WERI-Rb-1 (cell line): ENCODE results near the gene GEMIN5.
A peak's percentile ranks its signal among the peaks of the same experiment; 100 is the strongest.
"Not testable (repeated sequence)": the region's sequence is repeated elsewhere in the genome, so short reads cannot be mapped to it uniquely, and the experiment has no call there.

Source experiments
- DNase-seq: peaks from one replicate; pipeline ENCODE4 v3.0.0-alpha.2; 2020
- H3K27ac ChIP-seq: fragments of 250-450 bp; sonication (Bioruptor Pico); 2 replicates; pipeline ENCODE4 v1.5.1; 2020; ENCODE audit warnings: mild to moderate bottlenecking, moderate library complexity
- H3K27me3 ChIP-seq: fragments of 250-450 bp; sonication (Bioruptor Pico); 2 replicates; pipeline ENCODE4 v1.5.1; 2021; ENCODE audit warnings: mild to moderate bottlenecking, low read depth, moderate library complexity; ENCODE audit not compliant: insufficient read depth, severe bottlenecking
- H3K36me3 ChIP-seq: fragments of 250-450 bp; sonication (Bioruptor Pico); 2 replicates; pipeline ENCODE4 v1.5.1; 2020; ENCODE audit warnings: mild to moderate bottlenecking, moderate library complexity
- H3K4me3 ChIP-seq: 2 replicates; pipeline ENCODE4 v1.5.1; 2011; ENCODE audit warnings: low read depth, mild to moderate bottlenecking, control low read depth, low read length
- H3K9me3 ChIP-seq: fragments of 250-450 bp; sonication (Bioruptor Pico); 2 replicates; pipeline ENCODE4 v1.5.1; 2021; ENCODE audit warnings: mild to moderate bottlenecking, moderate library complexity; ENCODE audit not compliant: severe bottlenecking
- TF ChIP-seq, protein P1 (sequence below): IDR thresholded peaks from 2 replicates; pipeline ENCODE4 v1.5.1; 2011; ENCODE audit warnings: low read depth, mild to moderate bottlenecking, control low read depth, inconsistent platforms, low read length

Gene GEMIN5, protein sequence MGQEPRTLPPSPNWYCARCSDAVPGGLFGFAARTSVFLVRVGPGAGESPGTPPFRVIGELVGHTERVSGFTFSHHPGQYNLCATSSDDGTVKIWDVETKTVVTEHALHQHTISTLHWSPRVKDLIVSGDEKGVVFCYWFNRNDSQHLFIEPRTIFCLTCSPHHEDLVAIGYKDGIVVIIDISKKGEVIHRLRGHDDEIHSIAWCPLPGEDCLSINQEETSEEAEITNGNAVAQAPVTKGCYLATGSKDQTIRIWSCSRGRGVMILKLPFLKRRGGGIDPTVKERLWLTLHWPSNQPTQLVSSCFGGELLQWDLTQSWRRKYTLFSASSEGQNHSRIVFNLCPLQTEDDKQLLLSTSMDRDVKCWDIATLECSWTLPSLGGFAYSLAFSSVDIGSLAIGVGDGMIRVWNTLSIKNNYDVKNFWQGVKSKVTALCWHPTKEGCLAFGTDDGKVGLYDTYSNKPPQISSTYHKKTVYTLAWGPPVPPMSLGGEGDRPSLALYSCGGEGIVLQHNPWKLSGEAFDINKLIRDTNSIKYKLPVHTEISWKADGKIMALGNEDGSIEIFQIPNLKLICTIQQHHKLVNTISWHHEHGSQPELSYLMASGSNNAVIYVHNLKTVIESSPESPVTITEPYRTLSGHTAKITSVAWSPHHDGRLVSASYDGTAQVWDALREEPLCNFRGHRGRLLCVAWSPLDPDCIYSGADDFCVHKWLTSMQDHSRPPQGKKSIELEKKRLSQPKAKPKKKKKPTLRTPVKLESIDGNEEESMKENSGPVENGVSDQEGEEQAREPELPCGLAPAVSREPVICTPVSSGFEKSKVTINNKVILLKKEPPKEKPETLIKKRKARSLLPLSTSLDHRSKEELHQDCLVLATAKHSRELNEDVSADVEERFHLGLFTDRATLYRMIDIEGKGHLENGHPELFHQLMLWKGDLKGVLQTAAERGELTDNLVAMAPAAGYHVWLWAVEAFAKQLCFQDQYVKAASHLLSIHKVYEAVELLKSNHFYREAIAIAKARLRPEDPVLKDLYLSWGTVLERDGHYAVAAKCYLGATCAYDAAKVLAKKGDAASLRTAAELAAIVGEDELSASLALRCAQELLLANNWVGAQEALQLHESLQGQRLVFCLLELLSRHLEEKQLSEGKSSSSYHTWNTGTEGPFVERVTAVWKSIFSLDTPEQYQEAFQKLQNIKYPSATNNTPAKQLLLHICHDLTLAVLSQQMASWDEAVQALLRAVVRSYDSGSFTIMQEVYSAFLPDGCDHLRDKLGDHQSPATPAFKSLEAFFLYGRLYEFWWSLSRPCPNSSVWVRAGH (N-terminal part only)

DNA sequence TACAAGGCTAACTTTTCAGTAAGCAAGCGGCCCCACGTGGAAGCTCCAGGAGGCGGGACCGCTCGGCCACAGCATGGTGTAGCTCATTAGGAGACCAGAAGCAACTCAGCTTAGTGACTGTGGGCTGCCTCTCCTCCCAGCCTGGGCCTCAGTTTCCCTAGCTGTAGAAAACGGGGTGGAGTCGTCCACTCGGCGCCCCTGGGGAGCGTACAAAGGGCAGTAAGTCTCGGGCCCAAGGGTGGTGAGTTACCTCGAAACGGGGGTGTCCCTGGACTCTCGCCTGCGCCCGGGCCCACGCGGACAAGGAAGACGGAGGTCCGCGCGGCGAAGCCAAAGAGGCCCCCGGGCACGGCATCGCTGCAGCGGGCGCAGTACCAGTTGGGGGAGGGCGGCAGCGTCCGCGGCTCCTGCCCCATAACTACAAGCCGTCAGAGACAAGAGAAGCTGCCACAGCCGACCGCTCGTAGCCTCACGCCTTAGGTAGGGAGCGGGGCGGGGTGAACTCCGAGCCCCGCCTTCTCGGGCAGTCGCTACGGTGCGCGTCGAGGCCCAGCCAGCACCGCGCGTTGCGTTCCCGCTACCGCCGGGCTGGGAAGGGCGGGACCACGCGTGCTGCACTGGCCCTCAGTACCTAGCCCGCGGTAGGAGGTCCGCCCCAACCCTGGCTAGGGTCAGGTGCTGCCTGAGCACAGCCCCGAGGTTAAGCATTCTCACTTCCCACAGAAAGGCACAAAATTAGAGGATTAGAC lies at the start of gene GEMIN5:
Gene GEMIN5 (minus strand): TSS at position 494 of the 749 bp plus-strand sequence. CDS start 78 bp downstream, at position 416.
- Histone ChIP-seq H3K27me3 (no peaks in the 10 kb centered on the region), H3K9me3 (no peaks in the 10 kb centered on the region), H3K4me3 (peak within 1 kb of the TSS; percentile 68), H3K27ac (peak within 1 kb of the TSS; percentile 6), H3K36me3 (peaks cover 19% of the 10 kb centered on the region)
- peak; percentile 85 for DNase-seq
- TF ChIP-seq, protein P1, sequence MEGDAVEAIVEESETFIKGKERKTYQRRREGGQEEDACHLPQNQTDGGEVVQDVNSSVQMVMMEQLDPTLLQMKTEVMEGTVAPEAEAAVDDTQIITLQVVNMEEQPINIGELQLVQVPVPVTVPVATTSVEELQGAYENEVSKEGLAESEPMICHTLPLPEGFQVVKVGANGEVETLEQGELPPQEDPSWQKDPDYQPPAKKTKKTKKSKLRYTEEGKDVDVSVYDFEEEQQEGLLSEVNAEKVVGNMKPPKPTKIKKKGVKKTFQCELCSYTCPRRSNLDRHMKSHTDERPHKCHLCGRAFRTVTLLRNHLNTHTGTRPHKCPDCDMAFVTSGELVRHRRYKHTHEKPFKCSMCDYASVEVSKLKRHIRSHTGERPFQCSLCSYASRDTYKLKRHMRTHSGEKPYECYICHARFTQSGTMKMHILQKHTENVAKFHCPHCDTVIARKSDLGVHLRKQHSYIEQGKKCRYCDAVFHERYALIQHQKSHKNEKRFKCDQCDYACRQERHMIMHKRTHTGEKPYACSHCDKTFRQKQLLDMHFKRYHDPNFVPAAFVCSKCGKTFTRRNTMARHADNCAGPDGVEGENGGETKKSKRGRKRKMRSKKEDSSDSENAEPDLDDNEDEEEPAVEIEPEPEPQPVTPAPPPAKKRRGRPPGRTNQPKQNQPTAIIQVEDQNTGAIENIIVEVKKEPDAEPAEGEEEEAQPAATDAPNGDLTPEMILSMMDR = no peak

DNA sequence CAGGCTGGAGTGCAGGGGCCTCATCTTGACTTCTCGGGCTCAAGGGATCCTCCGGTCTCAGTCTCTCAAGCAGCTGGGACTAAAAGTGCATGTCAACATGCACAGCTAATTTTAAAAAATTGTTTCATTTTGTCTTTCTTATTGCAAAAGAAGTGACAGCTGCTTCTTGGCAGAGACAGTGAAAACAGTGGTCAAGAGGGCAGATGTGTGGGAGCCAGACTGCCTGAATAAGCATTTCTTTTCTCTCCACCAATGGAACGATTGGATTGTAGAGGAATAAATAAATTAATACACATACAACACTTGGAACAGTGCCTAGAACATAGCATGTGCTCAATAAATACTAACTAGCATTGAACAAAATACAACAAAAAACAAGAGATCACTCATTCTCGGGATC lies 48.1 kb upstream of the GEMIN5 start:
- Histone ChIP-seq H3K27me3 (no peaks in the 10 kb centered on the region), H3K27ac (no peak overlapping the region), H3K36me3 (no peaks in the 10 kb centered on the region), H3K4me3 (no peak overlapping the region), H3K9me3 (no peaks in the 10 kb centered on the region)
- TF ChIP-seq, protein P1 = no peak
- DNase-seq = no peak

DNA sequence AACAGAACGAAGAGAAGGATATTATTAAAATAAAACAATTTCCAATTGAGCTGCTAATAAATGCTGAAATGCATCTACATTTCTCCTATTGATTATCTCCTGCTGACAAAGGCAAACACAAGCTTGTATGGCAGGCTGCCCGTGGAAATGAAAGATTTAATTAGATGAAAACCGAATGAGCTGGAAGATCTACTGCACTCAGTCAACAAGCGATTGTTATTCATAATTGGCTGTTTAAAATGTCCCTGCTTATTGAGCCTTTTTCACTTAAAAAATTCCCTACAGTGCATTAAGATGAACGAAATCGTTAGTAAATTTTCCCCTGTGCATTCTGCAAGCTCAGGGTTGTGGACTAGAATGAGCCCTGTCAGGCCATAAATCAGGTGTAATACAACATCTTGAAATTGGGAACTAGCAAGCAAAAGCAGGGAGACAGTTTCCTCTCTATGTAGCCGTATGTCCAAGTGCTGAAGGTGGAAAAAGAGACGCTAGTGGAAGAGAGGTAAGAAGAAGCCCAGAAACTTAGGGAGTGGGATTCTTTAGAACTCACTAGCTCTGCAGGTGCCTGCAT lies 47.0 kb upstream of the GEMIN5 start:
- TF ChIP-seq, protein P1 = no peak
- no peak for DNase-seq
- no peak overlapping the region for H3K4me3 ChIP-seq
- H3K9me3 ChIP-seq = no peaks in the 10 kb centered on the region
- no peak overlapping the region for H3K27ac ChIP-seq
- no peaks in the 10 kb centered on the region for H3K27me3 ChIP-seq
- no peaks in the 10 kb centered on the region for H3K36me3 ChIP-seq

DNA sequence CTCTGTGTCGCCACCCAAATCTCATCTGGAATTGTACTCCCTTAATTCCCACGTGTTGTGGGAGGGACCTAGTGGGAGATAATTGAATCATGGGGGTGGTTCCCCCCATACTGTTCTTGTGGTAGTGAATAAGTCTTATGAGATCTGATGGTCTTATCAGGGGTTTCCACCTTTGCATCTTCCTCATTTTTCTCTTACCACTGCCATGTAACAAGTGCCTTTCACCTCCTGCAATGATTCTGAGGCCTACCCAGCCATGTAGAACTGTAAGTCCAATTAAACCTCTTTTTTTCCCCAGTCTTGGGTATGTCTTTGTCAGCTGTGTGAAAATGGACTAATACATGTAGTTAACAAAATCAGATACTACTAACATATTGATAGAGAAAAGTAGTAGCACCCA lies 40.3 kb upstream of the GEMIN5 start:
- H3K9me3 ChIP-seq, H3K4me3 ChIP-seq, H3K27me3 ChIP-seq, H3K36me3 ChIP-seq, H3K27ac ChIP-seq, DNase-seq: not testable (repeated sequence)

DNA sequence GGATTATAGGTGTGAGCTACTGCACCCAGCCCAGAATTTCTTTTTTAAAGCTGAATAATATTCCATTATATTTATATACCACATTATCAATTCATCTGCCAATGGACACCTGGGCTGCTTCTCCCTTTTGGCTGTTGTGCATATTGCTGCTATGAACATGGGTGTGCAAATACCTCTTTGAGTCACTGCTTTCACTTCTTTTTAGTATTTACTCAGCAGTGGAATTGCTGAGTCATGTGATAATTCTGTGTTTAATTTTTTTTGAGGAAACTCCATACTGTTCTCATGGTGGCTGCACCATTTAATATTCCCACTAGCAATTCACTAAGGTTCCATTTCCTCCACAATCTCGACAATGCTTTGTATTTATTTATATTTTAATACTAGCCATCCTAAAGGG lies 39.4 kb upstream of the GEMIN5 start:
- Histone ChIP-seq H3K9me3 (no peaks in the 10 kb centered on the region), H3K4me3 (no peak overlapping the region), H3K27me3 (no peaks in the 10 kb centered on the region), H3K36me3 (no peaks in the 10 kb centered on the region), H3K27ac (no peak overlapping the region)
- TF ChIP-seq, protein P1 = no peak
- DNase-seq = no peak

DNA sequence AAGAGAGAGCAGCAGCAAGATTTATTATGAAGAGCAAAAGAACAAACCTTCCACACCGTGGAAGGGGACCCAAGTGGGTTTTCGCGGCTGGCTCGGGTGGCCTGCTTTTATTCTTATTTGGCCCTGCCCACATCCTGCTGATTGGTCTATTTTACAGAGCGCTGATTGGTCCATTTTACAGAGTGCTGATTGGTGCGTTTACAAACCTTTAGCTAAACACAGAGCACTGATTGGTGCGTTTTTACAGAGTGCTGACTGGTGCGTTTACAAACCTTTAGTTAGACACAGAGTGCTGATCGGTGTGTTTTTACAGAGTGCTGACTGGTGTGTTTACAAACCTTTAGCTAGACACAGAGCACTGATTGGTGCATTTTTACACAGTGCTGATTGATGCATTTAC lies 38.1 kb upstream of the GEMIN5 start:
- H3K4me3 ChIP-seq, DNase-seq, H3K36me3 ChIP-seq, H3K27ac ChIP-seq, H3K27me3 ChIP-seq, H3K9me3 ChIP-seq: not testable (repeated sequence)
